Stimulated activated CD8-positive, alpha-beta memory T cell treated with anti-CD3 and anti-CD28 coated beads, Interleukin-12 subunit alpha, Interleukin-12 subunit beta, amount 100 ng/mL, for 1 hour (primary cell): ENCODE data around the gene AGBL2.
"Not testable (repeated sequence)": the region's sequence is repeated elsewhere in the genome, so short reads cannot be mapped to it uniquely, and the experiment has no call there.

Experiments used
- DNase-seq: peaks from one replicate; pipeline ENCODE4 v3.0.0-alpha.2; 2020; ENCODE audit warnings: low read depth

The AGBL2 gene

DNA sequence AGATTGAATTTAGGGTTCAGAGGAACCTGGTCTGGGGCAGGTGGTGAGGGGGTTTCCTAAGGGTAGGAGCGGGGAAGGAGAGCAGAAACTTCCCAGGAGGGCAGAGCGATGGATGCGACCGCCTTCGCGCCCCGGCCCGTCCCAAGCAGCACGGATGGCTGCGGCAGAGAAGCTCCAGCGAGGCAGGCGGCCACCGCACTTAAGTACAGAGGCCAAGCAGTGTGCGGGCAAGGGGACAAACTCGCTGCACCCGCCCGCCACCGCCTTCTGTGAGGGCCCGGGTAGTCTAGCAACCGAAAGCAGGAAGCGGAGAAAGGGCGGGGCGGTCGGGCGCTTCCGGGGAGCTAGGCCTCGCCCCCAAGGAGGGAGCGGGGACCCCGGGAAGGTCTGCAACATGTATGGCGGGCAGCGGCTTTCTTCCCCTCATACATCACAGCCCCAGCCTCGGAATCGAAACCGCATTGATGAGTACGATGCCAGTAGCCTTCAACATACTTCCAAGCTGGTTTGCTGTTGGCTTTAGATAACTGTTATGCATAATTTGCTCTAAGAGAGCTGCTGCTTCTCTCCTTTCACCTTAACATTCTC, at the start of gene AGBL2:
Gene AGBL2, minus strand, starts transcription at position 288 of the 588 bp plus-strand sequence. CDS start 719 bp downstream, outside the sequence.
- peak; percentile 67 for DNase-seq

GRCh38 chr11:47759291-47759690, 44.1 kb upstream of the AGBL2 start:
- not testable (repeated sequence) for DNase-seq

- DNase-seq = no peak
These were observed 41.0 kb upstream of the AGBL2 start for GRCh38 chr11:47756208-47756607.

DNA sequence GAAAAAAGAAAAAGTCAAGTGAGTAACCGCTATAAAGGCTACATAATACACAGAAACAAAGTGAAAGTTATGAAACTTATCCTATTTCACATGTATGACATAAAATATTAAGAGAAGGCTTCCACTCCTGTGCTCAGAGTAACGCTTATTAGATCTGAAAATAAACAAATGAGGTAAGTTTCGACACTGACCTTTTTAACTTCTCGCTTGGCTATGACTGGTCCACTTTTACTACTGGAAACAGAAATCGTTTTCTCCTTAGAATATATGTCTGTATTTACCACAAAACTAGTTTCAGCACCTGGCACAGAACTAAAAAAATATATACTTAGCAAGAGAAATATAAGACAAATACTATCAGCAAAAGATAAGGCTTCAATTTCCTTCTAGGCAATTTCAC, 35.6 kb upstream of the AGBL2 start:
- no peak for DNase-seq

GRCh38 chr11:47742494-47742893, 27.3 kb upstream of the AGBL2 start:
- DNase-seq = not testable (repeated sequence)

DNA sequence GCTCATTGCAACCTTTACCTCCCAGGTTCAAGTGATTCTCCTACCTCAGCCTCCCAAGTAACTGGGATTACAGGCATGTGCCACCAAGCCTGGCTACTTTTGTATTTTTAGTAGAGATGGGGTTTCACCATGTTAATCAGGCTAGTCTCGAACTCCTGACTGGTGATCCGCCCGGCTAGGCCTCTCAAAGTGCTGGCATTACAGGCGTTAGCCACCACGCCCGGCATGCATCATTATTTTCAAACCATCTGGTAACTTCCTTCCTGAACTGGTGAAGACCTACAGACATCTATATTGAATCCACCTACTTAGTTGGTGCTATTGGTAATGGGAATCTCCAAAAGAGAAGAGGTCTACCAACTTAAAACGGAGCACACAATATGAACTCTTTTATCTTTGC, 22.6 kb upstream of the AGBL2 start:
- not testable (repeated sequence) for DNase-seq

DNA sequence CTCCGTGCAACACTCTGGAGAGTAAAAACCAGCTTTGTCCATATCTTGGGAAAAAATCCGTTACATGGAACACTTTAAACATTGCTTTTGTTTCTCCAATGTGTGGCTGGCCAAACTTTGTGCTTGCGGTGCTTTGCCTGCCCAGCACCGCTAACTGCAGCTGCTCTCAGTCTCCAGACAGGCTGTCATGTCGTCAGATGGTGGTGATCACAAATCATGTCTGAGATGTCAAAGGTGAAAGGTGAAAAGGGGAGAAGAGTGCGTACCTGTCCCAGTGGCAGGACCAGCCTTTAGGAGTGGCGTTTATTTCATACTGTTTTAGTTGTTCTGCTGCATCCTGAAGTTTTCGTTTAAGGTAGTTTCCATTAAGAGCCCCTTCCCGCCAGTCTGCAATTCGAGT, 17.1 kb upstream of the AGBL2 start:
- no peak for DNase-seq

GRCh38 chr11:47731475-47731874, 16.3 kb upstream of the AGBL2 start:
- no peak for DNase-seq

GRCh38 chr11:47726878-47727514, 11.8 kb upstream of the AGBL2 start:
- DNase-seq = no peak

- DNase-seq = no peak
These were observed 10.9 kb upstream of the AGBL2 start for GRCh38 chr11:47726118-47726442.

DNA sequence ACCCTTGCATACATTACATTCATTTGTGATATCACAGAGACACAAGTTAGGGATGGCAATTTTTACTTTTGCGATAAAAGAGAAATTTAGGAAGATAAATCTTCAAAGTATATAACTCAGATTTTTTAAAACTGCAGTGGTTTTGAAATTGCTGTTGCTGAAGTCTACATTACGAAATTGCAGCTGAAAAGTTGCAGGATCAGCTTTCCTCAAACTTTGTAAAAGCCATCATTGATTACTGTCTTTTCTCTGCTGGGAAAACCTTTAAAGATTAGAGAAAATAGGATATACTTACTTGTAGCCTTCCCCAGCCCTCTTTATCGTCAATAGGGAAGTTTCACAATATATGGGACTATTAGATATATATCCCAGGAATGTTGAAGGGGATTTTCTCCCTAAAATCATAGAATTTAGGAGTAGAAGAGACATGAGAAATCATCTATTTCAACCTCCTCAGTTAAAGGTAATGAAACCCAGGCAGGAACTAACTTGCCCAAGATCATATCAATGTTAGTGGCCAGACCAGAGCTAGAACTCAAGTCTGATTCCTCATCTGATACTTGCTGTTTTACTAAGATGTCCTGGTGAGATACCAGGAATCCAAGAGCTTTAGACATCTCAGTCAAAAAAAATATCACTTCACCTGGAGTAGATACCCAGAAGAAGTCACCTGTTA, 10.4 kb upstream of the AGBL2 start:
- no peak for DNase-seq

DNA sequence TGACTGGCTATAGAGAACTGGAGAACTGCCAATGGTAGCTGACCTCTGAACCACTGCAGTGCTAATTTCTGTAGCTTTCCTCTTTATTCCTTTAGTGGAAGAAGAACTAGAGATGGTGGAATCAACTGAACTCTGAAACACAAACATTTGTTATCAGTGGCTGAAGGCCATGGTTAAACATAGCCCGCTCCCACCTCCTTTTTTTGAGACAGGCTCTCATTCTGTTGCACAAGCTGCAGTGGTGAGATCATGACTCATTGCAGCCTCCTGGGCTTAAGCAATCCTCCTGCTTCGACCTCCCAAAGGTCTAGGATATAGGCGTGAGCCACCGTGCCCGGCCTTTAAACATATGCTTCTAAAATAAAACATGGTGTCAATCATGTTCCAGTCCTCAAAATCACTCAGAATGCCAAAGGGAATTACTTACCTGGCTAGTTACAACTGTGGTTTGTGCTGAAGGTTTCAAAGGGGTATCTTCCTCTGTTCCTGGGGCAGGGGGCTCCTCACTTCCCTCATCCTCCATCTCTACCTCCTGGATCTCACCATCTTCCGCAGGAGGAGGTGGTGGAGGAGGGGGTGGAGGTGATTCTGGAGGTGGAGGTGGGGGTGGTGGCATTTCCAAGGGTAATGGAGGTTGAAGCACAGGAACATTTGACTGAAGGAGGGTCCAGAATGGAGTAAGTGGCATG, 9.0 kb upstream of the AGBL2 start:
- DNase-seq = no peak

- DNase-seq = no peak
These were observed 7.9 kb upstream of the AGBL2 start for GRCh38 chr11:47723041-47723440.

GRCh38 chr11:47720651-47721050, 5.5 kb upstream of the AGBL2 start:
- DNase-seq = no peak

GRCh38 chr11:47716692-47717091, 1.5 kb upstream of the AGBL2 start:
- no peak for DNase-seq

- no peak for DNase-seq
These were observed 551 bp downstream of the AGBL2 start for GRCh38 chr11:47714554-47715081.

DNA sequence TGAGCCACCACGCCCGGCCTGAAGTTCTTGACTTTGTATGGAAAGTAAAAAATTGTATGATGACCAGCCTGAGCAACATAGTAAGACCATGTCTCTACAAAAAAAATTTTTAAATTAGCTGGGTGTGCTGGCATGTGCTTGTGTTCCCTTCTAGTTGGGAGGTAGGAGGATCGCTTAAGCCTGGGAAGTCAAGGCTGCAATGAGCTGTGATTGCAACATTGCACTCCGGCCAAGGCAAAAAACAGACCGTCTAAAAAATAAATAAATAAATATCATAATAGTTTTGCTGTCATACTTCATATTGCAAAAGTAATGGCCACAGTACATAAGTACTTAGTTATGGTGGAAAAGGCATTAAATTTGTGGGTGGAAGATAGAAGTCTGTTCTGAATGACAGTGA, 3.4 kb downstream of the AGBL2 start:
- DNase-seq = no peak

DNA sequence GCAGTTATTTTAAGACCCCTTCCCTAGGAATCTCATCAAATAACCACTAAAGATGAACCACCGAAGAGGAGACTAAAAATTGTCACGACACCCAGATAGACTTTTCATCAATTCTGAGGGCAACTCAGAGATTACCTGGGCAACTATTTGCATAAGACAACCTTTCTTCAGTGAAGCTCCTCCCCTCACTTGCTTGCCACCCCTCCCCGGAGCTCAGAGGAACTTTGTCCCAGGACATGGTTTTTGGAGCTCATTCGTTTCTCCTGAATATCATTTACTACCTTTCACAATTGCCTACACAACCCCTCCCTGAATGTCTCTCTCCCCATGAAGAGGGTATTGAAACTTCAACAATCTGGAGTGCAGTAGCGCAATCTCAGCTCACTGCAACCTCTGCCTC, 3.9 kb downstream of the AGBL2 start:
- DNase-seq = no peak

DNA sequence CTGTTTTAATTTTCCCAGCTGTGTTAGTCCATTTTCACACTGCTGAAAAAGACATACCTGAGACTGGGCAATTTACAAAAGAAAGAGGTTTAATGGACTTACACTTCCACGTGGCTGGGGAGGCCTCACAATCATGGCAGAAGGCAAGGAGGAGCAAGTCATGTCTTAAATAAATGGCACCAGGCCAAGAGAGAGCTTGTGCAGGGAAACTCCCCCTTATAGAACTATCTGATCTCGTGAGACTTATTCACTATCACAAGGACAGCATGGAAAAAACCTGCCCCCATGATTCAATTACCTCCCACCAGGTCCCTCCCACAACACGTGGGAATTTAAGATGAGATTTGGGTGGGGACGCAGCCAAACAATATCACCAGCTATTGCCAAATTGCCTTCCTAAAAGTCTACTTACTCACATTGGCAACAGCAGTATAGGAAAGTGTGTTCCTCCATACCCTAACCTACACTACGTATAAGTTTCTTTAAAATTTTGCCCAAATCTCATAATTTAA, 7.8 kb downstream of the AGBL2 start:
- not testable (repeated sequence) for DNase-seq

GRCh38 chr11:47705721-47706120, 9.4 kb downstream of the AGBL2 start:
- no peak for DNase-seq

- DNase-seq = no peak
These were observed 23.2 kb downstream of the AGBL2 start for GRCh38 chr11:47691979-47692378.

- no peak for DNase-seq
These were observed 25.7 kb downstream of the AGBL2 start for GRCh38 chr11:47689480-47689879.

DNA sequence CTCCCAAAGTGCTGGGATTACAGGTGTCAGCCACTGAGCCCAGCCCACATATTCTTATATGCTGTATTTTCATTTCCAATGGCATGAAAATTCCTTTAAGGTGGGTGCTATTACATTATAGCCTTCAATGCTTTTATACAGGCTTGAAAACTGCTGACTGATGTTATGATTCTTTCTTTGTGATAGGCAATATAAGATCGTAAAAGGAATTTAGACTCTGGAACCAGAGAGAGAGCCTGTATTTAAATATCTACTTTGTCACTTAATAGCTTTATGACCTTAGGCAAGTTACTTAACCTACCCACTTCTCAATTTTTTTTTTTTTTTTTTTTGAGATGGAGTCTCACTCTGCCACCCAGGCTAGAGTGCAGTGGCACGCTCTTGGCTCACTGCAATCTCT, 26.2 kb downstream of the AGBL2 start:
- no peak for DNase-seq
